Measurements from ENCODE around the gene RIMBP2.

The RIMBP2 gene

DNA sequence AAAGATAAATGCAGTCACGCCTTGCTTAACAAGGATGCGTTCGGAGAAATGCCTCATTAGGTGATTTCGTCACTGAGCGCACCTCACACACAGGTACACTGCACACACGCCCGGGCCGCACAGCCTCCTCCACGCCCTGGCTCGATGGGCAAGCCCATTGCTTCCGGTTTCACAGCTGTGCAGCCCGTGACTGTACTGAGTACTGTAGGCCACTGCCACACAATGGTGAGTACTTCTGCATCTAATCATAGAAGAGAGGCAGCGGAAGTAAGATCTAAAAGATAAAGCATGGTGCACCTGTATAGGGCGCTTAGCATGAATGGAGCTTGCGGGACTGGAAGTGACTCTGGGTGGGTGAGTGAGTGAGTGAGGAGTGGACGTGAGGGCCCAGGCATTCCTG is 4.3 kb downstream of the RIMBP2 start:
- WGBS (ENCODE audit: insufficient coverage), result 93% methylated on average over 15 of the region's 16 CpGs
- no peak overlapping the region for H3K4me3 ChIP-seq (ENCODE audit: control insufficient read depth in 1 of 7, extremely low read depth in 1 of 7, insufficient read depth in 4 of 7, low read depth in 2 of 7, low read length in 6 of 7)
- H3K36me3 ChIP-seq (ENCODE audit: control insufficient read depth in 4 of 4, insufficient read depth in 4 of 4, low read length in 3 of 4), result no peaks in the 10 kb centered on the region
- H3K27me3 ChIP-seq (replicated peaks in 2 of 5; ENCODE audit: control insufficient read depth in 4 of 5, insufficient read depth in 5 of 5, low read length in 4 of 5), result peaks cover 0 to 68% (median 17%) of the 10 kb centered on the region in 5 experiments
- ChIA-PET POLR2A (no interaction called here), CTCF (no interaction called here)
- H3K27ac ChIP-seq (ENCODE audit: insufficient read depth in 1 of 2, low read depth in 1 of 2, low read length in 2 of 2, poor library complexity in 1 of 2, severe bottlenecking in 2 of 2), result no peak overlapping the region
- H3K4me1 ChIP-seq (ENCODE audit: control extremely low read depth in 1 of 4, control insufficient read depth in 4 of 4, insufficient read depth in 4 of 4, low read length in 3 of 4), result peaks cover 0 to 31% (median 19%) of the 10 kb centered on the region in 4 experiments
- DNase-seq, result no peak
- H3K9me3 ChIP-seq (ENCODE audit: control extremely low read depth in 1 of 5, control insufficient read depth in 4 of 5, insufficient read depth in 2 of 5, low read depth in 1 of 5, low read length in 4 of 5), result no peaks in the 10 kb centered on the region

DNA sequence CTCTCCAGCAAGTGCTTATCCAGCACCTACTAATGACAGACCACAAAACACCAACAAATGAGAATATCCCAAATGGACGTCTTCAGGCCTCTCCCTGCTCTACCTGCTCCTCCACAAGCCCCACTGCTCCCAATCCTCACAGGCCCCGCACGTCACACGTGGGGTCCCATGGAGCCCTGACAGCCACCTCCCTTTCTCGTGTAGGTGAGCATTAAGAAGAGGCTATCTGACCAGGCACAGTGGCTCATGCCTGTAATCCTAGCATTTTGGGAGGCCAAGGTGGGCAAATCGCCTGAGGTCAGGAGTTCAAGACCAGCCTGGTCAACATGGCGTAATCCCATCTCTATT is 5.4 kb downstream of the RIMBP2 start:
- H3K4me3 ChIP-seq (ENCODE audit: control insufficient read depth in 1 of 7, extremely low read depth in 1 of 7, insufficient read depth in 4 of 7, low read depth in 2 of 7, low read length in 6 of 7), result no peak overlapping the region
- POLR2A ChIA-PET, result no interaction called here
- DNase-seq, result no peak
- CTCF ChIA-PET, result interaction anchor here (2.7 kb wide), 1 partner anchor 13 kb away, joined by 6 read pairs; no protein-coding TSS in a partner anchor
- peaks cover 0 to 24% (median 14%) of the 10 kb centered on the region in 4 experiments for H3K4me1 ChIP-seq (ENCODE audit: control extremely low read depth in 1 of 4, control insufficient read depth in 4 of 4, insufficient read depth in 4 of 4, low read length in 3 of 4)
- H3K36me3 ChIP-seq (ENCODE audit: control insufficient read depth in 4 of 4, insufficient read depth in 4 of 4, low read length in 3 of 4), result no peaks in the 10 kb centered on the region
- no peak overlapping the region for H3K27ac ChIP-seq (ENCODE audit: insufficient read depth in 1 of 2, low read depth in 1 of 2, low read length in 2 of 2, poor library complexity in 1 of 2, severe bottlenecking in 2 of 2)
- H3K9me3 ChIP-seq (ENCODE audit: control extremely low read depth in 1 of 5, control insufficient read depth in 4 of 5, insufficient read depth in 2 of 5, low read depth in 1 of 5, low read length in 4 of 5), result no peaks in the 10 kb centered on the region
- 100% methylated on average over 5 of the region's 7 CpGs for WGBS (ENCODE audit: insufficient coverage)
- peaks cover 0 to 57% (median 15%) of the 10 kb centered on the region in 5 experiments for H3K27me3 ChIP-seq (replicated peaks in 2 of 5; ENCODE audit: control insufficient read depth in 4 of 5, insufficient read depth in 5 of 5, low read length in 4 of 5)

DNA sequence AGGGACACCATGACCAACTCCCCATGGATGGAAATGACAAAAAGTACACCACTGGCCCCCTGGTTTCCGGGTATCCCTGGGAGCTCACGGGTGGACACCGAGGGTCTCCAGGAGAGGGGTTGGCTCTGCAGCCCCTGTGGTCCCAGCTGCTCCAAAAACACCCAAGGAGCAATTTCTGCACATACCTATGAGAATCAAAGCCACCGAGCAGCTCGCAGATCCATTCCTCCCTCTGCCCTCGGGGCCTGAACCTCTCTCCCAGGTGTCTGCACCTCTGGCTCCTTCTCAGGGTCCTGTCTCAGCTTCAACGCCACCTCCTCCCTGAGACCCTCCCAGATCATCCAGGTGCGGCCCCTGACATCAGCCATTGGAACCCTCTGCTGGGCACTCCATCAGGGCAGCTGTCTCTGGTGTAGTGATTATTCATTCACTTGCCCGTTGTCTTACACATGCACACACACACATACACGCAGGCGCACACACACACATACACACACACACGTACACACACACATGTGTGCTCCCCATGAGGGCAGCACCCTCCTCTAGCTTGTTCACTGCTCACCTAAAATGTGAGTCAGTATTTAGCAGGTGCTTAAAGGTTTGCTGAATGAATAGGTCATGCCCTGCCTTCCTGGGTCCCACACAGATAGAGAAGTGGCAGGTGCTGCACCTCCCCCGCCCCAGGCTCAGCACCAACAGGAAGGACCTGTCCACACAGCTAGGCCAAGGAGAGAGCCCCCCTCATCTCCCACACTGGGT is 5.9 kb downstream of the RIMBP2 start:
- ChIA-PET CTCF (interaction anchor here (0.8 to 2.7 kb wide), 2 partner anchors 13 to 27 kb away, joined by 3 to 6 read pairs; no protein-coding TSS in a partner anchor), POLR2A (no interaction called here)
- Histone ChIP-seq H3K36me3 (ENCODE audit: control insufficient read depth in 4 of 4, insufficient read depth in 4 of 4, low read length in 3 of 4) (no peaks in the 10 kb centered on the region), H3K27ac (ENCODE audit: insufficient read depth in 1 of 2, low read depth in 1 of 2, low read length in 2 of 2, poor library complexity in 1 of 2, severe bottlenecking in 2 of 2) (no peak overlapping the region), H3K27me3 (replicated peaks in 2 of 5; ENCODE audit: control insufficient read depth in 4 of 5, insufficient read depth in 5 of 5, low read length in 4 of 5) (peaks cover 0 to 52% (median 12%) of the 10 kb centered on the region in 5 experiments), H3K9me3 (ENCODE audit: control extremely low read depth in 1 of 5, control insufficient read depth in 4 of 5, insufficient read depth in 2 of 5, low read depth in 1 of 5, low read length in 4 of 5) (no peaks in the 10 kb centered on the region), H3K4me1 (ENCODE audit: control extremely low read depth in 1 of 4, control insufficient read depth in 4 of 4, insufficient read depth in 4 of 4, low read length in 3 of 4) (peaks cover 0 to 18% (median 10%) of the 10 kb centered on the region in 4 experiments), H3K4me3 (ENCODE audit: control insufficient read depth in 1 of 7, extremely low read depth in 1 of 7, insufficient read depth in 4 of 7, low read depth in 2 of 7, low read length in 6 of 7) (no peak overlapping the region)
- DNase-seq, result no peak
- WGBS (ENCODE audit: insufficient coverage), result 96% methylated on average over 8 of the region's 13 CpGs

DNA sequence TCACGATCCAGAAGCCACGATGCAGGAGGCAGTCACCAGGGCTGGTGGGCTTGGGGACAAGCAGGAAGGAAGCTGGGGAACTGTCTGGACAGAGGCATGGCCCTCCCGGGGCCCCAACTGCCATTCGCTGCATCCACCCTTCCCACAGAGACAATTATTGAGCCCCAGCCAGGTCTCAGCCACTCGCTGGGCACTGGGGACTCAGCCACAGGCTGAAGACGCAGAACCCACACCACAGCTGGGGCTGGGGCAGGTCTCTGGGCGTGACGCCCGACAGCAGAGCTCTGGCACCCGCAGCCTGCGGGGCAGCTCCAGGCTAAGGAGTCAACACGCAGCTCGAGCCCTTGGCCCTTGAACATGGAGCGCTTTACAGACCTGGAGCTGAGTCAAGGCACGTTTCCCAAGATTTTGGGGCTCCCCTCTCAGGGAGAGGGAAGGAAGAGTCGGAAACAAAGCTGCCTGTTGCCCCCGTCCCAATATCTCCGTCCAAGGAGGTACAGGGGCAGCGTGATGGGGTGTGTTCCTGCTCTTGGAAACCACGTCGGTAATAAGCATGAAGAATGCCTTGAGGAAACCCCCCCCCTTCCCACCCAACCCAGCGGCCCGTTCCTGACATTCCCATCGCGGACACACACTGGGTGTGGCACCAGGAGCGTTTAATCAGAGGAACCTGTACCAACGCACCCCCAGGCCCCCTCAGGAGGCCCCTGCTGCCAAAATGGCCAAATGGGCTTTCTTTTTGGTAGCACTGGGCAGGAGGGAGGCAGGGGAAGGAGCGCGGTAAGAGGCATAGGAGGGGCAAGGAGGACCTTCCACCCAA is 6.7 kb downstream of the RIMBP2 start:
- Histone ChIP-seq H3K27ac (ENCODE audit: insufficient read depth in 1 of 2, low read depth in 1 of 2, low read length in 2 of 2, poor library complexity in 1 of 2, severe bottlenecking in 2 of 2) (no peak overlapping the region), H3K4me1 (ENCODE audit: control extremely low read depth in 1 of 4, control insufficient read depth in 4 of 4, insufficient read depth in 4 of 4, low read length in 3 of 4) (peaks cover 0 to 10% (median 4%) of the 10 kb centered on the region in 4 experiments), H3K4me3 (ENCODE audit: control insufficient read depth in 1 of 7, extremely low read depth in 1 of 7, insufficient read depth in 4 of 7, low read depth in 2 of 7, low read length in 6 of 7) (no peak overlapping the region), H3K9me3 (ENCODE audit: control extremely low read depth in 1 of 5, control insufficient read depth in 4 of 5, insufficient read depth in 2 of 5, low read depth in 1 of 5, low read length in 4 of 5) (no peaks in the 10 kb centered on the region), H3K27me3 (replicated peaks in 2 of 5; ENCODE audit: control insufficient read depth in 4 of 5, insufficient read depth in 5 of 5, low read length in 4 of 5) (peaks cover 0 to 44% (median 10%) of the 10 kb centered on the region in 5 experiments), H3K36me3 (ENCODE audit: control insufficient read depth in 4 of 4, insufficient read depth in 4 of 4, low read length in 3 of 4) (no peaks in the 10 kb centered on the region)
- CTCF ChIA-PET, result interaction anchor here (0.8 to 2.7 kb wide), 2 partner anchors 12 to 27 kb away, joined by 3 to 6 read pairs; no protein-coding TSS in a partner anchor
- 80% methylated on average over 22 of the region's 29 CpGs for WGBS (ENCODE audit: insufficient coverage)
- no peak for DNase-seq
- POLR2A ChIA-PET, result interaction anchor here (0.7 kb wide), 1 partner anchor 28 kb away, joined by 3 read pairs; no protein-coding TSS in a partner anchor

DNA sequence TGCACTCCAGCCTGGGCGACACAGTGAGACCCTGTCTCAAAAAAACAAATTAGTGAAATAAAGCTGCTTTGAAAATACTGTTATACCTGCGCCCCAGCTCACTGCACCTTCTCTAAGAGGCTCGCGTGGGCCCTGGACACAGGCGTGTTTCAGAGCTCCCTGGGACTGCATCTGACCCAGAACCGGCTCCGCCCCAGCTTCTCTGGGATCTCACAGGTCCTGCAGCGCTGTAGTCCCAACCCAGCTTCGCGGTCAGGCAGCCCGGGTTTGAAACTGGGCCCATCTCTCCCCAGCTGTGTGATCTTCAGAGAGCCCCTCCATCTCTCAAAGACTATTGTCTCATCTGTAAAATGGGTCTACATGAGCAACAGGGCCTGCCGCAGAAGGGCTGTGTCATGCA is 7.5 kb downstream of the RIMBP2 start:
- Histone ChIP-seq H3K4me3 (ENCODE audit: control insufficient read depth in 1 of 7, extremely low read depth in 1 of 7, insufficient read depth in 4 of 7, low read depth in 2 of 7, low read length in 6 of 7) (no peak overlapping the region), H3K27ac (ENCODE audit: insufficient read depth in 1 of 2, low read depth in 1 of 2, low read length in 2 of 2, poor library complexity in 1 of 2, severe bottlenecking in 2 of 2) (no peak overlapping the region), H3K36me3 (ENCODE audit: control insufficient read depth in 4 of 4, insufficient read depth in 4 of 4, low read length in 3 of 4) (no peaks in the 10 kb centered on the region), H3K4me1 (ENCODE audit: control extremely low read depth in 1 of 4, control insufficient read depth in 4 of 4, insufficient read depth in 4 of 4, low read length in 3 of 4) (peaks cover 0 to 3% (median under 1%) of the 10 kb centered on the region in 4 experiments), H3K9me3 (ENCODE audit: control extremely low read depth in 1 of 5, control insufficient read depth in 4 of 5, insufficient read depth in 2 of 5, low read depth in 1 of 5, low read length in 4 of 5) (no peaks in the 10 kb centered on the region), H3K27me3 (replicated peaks in 2 of 5; ENCODE audit: control insufficient read depth in 4 of 5, insufficient read depth in 5 of 5, low read length in 4 of 5) (peaks cover 0 to 37% (median 6%) of the 10 kb centered on the region in 5 experiments)
- ChIA-PET CTCF (interaction anchor here (2.7 kb wide), 1 partner anchor 11 kb away, joined by 6 read pairs; no protein-coding TSS in a partner anchor), POLR2A (interaction anchor here (0.7 kb wide), 1 partner anchor 29 kb away, joined by 3 read pairs; no protein-coding TSS in a partner anchor)
- no peak for DNase-seq
- 95% methylated on average over 11 of the region's 12 CpGs for WGBS (ENCODE audit: insufficient coverage)

DNA sequence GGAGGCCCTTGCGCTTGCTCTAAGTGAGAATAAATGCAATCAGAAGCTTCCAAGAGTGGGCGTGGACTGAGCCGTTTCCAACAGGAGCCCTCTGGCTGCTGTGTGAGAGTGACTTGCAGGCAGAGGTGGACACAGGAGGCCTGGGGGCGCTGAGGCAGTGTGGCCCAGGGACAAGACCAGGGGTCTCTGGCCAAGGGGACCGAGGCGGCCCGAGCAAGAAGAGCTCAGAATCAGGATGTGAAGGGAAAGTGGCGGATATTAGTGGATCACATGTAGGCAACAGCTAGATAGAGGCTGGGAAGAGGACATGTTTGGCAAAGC is 8.6 kb downstream of the RIMBP2 start:
- WGBS (ENCODE audit: insufficient coverage), result 98% methylated on average over 8 of the region's 8 CpGs

More for the DNA sequence above, 8.6 kb downstream of the RIMBP2 start:
- H3K4me3 ChIP-seq (ENCODE audit: control insufficient read depth in 1 of 7, extremely low read depth in 1 of 7, insufficient read depth in 4 of 7, low read depth in 2 of 7, low read length in 6 of 7), result no peak overlapping the region
- ChIA-PET CTCF (interaction anchor here (0.6 to 1.2 kb wide), 2 partner anchors 13 to 45 kb away, joined by 3 to 4 read pairs; no protein-coding TSS in a partner anchor), POLR2A (no interaction called here)
- H3K4me1 ChIP-seq (ENCODE audit: control extremely low read depth in 1 of 4, control insufficient read depth in 4 of 4, insufficient read depth in 4 of 4, low read length in 3 of 4), result no peaks in the 10 kb centered on the region
- no peaks in the 10 kb centered on the region for H3K9me3 ChIP-seq (ENCODE audit: control extremely low read depth in 1 of 5, control insufficient read depth in 4 of 5, insufficient read depth in 2 of 5, low read depth in 1 of 5, low read length in 4 of 5)
- H3K36me3 ChIP-seq (ENCODE audit: control insufficient read depth in 4 of 4, insufficient read depth in 4 of 4, low read length in 3 of 4), result no peaks in the 10 kb centered on the region
- H3K27ac ChIP-seq (ENCODE audit: insufficient read depth in 1 of 2, low read depth in 1 of 2, low read length in 2 of 2, poor library complexity in 1 of 2, severe bottlenecking in 2 of 2), result no peak overlapping the region
- peaks cover 0 to 26% (median 2%) of the 10 kb centered on the region in 5 experiments for H3K27me3 ChIP-seq (replicated peaks in 2 of 5; ENCODE audit: control insufficient read depth in 4 of 5, insufficient read depth in 5 of 5, low read length in 4 of 5)
- DNase-seq, result no peak
